ENCODE data around the gene CPT1B.

- TF ChIP-seq CTCF (IDR thresholded peaks at IDR 0.05; ENCODE audit: borderline replicate concordance, extremely low read depth, low read length, poor library complexity, severe bottlenecking): no peak
- no peak for TF ChIP-seq EZH2 (IDR thresholded peaks at IDR 0.05; ENCODE audit: borderline replicate concordance, low read depth, low read length, severe bottlenecking)
These were observed 24.9 kb downstream of the CPT1B start for GRCh38 chr22:50553310-50553709.

Measured in DND-41 (cell line).